ENCODE measurements around the gene NTRK2.

The NTRK2 gene

DNA sequence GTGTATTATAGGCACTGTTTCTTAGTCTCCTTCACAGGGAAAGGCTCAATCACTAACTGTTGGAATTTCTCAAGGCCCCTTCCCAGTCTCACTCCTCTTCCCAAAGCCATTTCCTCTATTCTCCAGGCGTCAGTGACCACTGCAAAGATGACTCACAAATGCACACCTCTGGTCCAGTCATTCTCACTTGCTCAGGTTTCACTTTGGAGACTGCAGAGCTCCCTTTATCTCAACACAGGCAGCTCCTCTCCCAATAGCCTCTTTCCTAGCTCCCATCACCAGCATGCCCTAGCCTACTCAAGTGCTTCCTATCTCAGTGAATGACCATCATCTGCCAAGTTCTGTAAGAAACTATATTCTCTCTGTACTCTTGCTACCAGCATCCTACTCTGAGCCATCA is 323.6 kb downstream of the NTRK2 start:
- DNase-seq: no peak

DNA sequence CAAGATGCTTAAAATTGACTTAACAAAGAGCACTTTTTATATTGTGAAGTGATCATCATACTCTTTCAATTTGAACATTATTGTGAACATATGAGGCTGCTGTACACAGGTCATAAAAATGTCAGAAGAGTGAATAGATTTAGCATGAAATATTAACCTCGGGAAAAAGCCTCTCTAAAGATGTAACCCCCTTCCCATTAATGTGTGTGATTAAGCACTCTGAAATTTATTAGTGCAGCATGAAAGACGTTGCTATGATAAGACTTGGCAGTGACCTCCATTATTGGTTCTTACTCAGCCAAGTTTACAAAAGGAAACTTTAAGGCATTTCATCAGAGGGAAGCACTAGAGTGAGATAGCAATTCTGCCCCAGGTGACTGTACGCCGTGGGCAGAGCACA is 326.5 kb downstream of the NTRK2 start:
- no peak for DNase-seq

DNA sequence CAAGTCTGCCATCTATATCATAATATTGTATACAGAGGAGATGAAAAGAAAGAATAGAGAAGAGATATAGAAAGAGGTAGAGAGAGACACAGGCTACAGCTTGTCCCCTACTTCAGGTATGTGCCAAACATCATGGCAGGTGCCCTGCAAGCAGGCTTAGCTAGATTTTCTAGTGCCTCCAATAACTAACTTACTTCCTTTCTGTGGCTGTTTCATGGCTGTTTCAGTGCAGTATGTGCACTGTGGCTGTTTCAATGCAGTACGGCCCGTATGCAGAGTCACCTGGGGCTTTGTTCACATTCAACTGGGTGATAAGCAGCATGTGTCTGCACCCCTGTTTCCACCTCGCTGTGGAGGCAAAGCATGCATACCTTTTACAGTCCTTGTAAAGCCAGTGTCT is 327.2 kb downstream of the NTRK2 start:
- DNase-seq: no peak

DNA sequence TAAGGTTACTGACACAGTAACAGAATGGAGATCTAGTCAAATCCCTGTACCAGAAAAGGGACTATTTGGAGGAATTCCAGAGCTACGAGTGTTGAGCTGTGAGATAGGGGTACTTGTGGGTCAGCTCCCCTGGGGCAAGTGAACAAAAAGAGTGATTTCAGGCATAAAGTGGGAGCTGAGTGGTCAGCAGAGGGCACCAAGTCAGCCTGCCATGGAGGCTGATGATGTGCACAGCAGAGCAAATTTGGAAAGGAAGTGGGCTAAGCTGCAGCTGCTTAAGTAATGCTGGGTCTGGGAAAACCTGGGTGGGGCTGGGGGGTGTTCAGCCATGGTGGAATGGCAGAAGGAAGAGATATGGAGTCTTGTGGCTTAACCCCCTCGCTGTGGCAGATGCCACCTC is 327.9 kb downstream of the NTRK2 start:
- DNase-seq: no peak

DNA sequence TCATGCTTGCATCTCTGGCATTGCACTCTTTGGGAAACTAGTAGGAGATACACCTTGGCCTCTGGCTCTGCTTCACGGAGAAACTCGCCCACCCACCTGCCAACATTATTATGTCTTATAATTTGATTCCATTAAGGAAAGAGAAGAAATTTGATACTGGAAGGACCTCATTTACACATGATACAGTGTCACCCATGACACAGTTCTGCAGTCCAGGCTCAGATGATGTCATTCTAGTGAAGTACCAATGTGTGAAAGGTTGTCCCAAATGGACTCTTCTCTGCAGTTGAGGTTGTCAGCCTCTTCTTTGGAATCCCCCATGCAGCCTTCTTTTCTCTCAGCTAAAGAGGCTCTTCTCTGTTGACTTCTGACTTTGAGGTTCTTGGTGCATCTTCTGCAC is 329.1 kb downstream of the NTRK2 start:
- DNase-seq: no peak

DNA sequence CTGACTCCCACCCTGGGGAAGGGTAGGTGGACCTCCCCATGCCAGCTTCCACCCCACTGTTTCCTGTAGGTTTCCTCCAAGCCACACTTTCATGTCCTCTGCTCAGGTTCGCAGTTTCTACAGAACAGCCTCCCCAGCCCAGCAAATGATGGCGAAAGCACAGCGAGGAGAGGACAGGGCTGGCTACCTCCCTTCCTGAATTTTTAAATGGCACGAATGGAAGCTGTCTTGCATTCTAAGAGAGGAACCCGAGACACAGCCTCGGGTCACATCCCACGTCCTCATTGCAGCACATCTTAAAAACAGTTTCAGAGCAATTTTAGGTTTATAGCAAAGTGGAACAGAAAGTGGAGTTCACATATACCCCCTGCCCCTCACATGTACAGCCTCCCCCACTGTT is 330.3 kb downstream of the NTRK2 start:
- no peak for DNase-seq

DNA sequence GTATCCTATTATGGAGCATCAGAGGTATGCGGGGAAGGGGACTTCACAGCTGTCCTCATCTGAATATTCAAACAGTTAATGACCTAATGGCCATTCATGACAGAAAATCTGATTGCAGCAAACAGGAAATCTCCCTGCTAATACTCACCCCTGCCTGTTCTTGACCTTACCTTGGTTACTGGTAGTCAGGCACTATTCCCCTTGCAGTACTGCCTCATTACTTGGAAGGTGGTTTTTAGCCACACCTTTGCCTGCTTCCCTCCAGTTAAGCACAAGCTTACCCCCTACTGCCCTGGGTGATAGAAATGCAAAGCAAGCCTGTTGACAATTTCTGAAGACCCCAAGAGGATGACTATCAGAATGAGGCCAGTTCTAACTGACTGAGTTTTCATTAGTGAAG is 332.4 kb downstream of the NTRK2 start:
- no peak for DNase-seq

DNA sequence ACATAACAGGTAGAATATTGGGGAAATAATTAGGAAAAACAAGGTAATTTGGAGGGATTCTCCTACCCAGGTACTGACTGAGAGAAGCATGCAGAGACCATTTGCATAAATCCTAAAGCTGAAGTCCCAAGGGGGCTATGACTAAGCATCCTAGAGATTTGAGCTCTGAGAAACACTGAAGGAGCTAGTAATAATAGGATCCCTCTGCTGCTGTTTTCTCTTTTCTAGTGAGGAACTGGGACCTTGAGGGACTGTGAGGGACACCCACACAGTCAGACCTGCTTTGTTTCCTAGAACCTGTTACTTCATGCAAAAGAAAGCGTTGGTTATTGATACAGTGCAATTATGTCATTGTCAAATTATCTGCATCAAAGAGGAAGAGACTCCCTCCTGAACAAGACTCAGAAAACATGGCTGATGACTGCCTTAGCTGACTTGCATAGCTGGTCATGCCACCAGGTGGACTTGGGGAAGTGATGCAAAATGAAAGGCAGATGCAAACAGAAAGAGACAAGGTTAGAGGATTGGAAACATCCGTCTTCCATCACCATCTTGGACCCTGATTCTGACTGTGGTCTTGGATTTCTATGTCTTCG is 335.4 kb downstream of the NTRK2 start:
- DNase-seq: no peak

DNA sequence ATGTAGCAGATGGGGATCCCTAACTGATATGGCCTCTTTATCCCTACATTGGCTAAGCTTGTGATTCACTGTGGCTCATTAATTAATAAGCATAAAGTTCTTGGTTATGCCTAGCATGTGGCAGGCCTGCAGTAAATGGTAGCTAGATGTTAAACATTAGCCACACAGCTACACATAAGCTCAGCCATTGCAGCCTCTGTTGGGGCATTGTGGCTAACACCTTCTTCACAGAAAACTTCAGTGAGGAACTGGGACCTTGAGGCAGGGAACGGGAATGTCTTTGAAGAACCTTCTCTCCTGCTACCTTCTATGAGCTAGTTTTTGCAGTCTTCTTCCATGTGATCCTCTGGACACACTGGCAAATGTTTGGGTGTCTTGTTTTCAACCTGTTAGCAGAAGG is 338.2 kb downstream of the NTRK2 start:
- DNase-seq: no peak

DNA sequence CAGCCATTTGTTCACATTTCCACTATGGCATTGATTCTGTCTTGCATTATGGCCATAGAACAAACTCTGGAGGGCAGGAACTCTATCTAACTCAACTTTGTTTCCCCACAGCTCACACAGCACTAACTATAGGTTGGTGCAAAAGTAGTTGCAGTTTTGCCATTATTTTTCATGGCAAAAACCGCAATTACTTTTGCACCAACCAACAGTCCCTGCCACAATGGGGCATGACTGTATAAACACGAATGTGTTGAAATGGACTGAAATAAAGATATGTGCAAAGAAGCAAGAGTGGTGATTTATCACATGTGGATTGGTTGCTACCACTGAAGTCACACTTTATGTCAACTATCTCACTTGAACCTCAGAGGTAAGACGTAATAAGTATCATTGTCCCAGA is 338.7 kb downstream of the NTRK2 start:
- DNase-seq: no peak

DNA sequence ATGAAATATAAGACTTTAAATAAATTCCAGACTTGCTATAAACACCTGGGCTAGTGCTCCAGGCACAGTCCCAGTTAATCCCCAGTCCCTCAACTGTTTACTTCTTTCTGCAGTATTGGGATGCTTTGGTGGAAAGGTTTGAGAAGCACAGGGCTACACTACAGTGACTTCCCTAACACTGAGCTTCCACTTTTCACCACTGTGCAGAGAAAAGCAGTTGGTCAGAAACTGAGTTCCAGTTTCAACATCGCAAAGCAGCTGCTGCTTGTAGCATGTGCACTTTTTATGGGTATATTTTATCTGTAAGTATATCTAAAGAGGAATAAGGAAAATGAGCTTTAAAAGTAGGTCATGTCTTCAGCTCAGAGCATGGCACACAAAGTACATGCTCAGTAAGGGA is 339.7 kb downstream of the NTRK2 start:
- no peak for DNase-seq

DNA sequence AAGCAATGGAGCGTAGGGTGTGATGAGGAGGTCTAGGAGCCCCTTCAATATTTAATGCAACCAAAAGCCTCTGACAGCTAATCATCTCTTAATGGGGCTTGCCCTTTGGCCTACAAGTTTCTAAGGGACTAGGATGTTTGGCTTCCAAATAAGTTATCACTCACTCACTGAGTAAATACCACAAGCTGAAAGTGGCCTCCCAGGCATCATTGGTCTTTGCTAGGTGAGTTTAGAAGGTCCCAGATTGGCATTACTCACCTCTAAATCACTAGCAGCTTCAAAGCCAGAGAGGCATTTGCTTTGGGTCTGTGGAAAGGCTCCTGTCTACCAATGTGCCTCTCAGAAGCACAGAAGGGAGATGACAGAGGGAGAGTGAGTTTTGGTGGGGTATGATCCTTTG is 344.2 kb downstream of the NTRK2 start:
- no peak for DNase-seq

DNA sequence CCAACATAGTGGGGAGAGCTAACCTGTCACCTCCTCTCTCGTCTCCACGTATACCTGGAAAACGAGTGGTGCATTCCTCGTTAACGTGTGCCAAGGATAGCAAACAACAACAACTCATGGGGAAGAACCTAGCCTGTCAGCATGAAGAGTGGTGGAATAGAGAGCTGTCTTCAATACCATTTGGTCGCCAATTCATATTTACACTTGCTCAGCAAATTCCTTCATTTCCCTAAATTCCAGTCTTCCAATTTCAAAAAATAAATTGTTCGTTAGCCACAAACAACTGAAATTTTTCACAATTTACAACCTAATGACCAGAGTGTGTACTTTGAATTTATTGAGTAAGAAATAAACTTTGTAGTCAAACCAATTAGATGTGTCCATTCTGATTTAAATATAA is 344.8 kb downstream of the NTRK2 start:
- DNase-seq: no peak

DNA sequence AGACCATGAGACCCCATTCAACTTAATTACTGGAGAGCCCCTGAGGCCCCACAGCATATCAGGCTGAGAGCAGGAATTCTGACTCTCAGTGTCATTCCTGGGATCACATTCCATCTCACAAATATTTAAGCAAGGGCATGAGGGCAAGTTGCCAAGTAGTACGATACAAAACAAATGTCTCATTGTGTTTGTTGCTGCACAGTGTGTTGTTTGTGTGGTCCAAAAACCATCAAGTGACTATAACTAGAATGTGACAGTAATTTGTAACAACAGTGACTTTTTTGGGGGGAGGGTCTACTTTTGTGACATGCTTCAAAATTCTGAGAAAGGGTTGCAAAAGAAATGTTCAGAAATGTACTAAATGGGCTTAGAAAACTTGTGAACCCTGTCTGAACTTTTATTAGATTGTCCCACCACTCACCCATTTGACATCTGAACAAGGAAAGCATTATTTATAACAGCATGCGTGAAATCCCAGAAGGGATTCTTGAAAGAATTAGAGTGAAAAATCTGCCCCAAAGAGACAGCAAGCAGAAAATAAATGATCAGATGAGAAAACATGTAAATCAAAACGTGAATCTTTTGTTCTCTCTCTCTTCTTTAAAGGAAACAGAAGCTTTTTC is 347.0 kb downstream of the NTRK2 start:
- no peak for DNase-seq

DNA sequence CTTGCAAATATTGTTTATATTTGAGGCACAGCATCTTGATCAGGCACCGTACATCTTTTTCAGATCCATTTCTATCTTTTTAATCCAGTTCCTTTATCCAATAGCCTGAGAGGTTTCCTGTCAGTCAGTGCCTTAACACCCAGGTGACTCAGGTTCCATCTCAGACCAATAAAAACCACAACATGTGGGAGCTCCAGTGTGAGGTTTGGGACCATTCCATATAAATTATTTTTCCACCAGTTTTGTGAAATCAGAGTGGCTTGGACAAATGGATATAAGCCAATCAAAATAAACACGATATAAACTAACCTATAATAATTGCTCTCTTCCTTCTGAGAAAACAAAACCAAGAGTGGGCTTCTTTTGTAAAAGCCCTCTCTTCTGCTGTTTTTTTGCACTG is 351.3 kb downstream of the NTRK2 start:
- no peak for DNase-seq

DNA sequence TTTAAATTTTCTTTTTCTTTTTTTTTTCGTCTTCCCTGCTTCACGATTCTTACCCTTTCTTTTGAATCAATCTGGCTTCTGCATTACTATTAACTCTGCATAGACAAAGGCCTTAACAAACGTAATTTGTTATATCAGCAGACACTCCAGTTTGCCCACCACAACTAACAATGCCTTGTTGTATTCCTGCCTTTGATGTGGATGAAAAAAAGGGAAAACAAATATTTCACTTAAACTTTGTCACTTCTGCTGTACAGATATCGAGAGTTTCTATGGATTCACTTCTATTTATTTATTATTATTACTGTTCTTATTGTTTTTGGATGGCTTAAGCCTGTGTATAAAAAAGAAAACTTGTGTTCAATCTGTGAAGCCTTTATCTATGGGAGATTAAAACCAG is 352.2 kb downstream of the NTRK2 start:
- DNase-seq: no peak

DNA sequence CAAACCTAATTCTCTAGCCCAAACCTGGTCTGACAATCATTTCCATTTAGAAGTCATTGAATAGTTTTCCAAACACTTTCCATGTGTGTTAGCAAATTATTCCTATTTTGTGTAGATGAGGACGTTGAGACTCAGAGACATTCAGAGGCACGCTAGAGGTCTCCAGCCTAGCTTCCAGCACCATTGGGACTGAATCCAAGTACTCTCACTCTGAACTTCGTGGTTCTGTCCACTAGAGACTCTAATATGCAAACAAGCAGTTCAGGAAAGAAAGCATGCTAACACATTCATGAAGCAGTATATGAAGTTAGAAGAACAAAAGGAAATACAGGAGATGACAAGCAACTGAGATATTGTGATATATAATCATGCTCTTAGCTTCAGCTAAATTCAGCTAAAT is 354.8 kb downstream of the NTRK2 start:
- no peak for DNase-seq

DNA sequence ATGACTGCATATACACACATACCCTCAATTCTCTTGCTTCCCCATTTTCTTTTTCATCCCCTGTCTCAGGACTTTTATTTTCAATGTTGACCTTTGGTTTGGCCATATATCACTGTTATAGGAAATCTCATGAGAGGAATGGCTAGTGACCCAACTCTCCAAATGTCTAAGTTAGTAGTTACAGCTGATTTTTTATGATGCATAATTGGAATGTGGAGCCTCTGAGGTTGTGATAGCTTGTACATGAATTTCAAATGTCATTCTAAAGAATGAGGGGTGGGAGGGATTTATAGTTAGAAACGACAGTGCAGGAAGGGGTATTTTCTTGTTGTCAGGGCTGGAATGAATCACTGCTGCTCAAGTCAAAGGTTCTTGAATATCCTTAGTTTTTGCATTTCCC is 356.1 kb downstream of the NTRK2 start:
- DNase-seq: no peak

DNA sequence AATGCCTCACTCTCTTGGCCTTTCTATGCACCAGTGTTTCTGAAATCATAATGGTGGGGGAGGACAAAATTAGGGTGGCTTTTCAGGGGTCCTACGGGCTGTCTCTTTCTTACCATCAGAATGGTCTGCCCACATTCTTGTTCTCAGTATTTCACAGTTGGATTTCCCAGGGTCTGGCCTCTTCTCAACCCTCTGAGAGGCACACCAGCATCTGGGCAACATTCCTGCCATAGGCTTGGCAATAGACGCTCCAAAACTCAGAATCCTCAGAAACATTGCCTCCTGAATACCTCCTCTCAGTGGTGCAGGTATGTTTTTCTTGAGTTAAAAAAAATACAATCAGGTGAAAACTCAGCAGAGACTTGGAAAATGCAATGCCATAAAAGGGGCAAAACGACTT is 358.3 kb downstream of the NTRK2 start:
- DNase-seq: no peak

DNA sequence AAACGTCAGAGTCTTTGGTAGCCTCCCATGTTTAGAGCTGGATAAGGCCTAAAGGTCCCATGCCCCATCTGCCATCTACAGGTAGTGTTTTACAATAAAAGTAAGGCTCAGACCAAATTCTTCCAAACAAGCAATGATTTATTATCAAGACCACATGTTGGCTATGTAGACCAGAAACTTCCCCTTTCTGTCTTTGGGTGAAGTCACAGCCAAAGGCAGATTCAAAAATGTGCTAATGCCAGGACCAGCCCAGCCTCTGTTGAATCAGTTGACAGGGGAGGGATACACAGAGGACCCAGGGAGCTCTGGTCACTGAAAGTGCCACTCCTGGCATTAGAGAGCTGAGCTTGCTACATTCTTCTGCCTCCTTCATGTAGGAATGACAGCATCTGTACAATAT is 360.8 kb downstream of the NTRK2 start:
- no peak for DNase-seq

DNA sequence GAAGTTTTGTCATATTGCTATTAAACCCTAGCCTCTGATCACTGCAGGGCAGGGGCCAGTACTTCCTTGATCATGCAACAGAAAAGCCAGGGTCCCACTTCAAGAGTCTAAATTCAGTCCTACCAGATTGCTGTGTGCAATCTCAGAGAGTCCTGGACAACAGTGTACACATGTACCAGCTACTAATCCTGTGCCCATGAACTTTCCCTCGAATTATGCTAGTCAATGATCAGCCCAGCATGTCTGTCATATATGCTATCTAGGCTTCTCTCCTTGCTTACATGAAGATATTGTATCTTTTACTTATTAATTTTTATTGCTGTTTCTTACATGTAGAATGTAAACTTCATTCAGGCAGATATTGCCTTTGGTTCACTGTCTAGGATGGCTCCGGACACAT is 367.0 kb downstream of the NTRK2 start:
- no peak for DNase-seq

DNA sequence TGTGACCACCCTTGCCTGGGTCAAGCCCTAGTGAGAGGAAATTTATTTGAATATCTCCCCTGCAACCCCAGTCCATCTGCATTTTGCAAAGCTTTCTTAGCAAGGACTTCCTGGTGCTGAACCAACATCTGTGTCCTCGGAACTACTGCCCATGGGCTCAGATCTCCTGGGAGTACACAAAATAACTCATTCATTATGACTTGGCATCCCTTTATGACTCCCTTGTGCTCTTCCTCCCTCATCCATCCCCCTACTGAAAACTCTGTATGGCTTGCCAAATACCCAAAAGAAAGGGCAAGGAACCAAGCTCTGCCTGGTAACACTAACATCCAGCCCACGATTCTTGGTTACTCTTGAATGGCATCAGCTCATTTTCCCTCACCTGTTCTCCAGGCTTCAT is 368.5 kb downstream of the NTRK2 start:
- DNase-seq: no peak

DNA sequence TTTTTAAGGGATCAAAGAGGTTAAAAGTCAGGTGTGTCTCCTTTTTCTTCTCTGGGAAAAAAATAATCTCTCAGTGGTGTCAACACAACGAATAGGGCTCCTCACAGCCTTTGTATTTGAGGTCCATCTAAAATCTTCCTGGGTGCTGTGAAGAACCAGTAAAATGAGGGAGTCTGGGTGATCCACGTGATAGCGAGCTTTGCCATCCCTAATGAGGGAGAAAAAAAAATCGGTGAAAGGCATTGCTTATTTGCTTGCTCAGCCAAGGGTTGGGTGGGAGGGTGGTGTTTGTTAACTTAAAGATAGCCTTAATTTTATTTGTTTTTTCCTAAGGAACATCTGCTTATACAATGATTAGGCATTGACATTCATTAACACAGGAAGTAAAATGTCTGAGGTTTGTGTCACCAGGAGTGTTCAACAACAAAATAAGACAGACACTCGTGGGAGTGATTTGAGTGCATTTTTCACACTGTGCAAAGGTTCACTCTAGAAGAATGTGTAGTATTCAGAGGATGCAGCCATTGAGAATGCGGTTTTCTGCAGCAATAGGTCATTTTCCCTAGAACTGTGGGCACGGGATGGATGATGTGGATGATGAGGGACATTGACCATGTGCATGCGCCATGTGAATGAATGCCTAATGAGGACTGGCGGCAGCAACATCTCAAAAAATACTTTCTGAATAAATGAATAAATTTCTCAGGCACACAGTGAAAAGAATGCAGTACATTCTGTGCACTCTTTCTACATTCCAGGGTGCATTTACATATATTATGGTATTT is 369.5 kb downstream of the NTRK2 start:
- DNase-seq: no peak

DNA sequence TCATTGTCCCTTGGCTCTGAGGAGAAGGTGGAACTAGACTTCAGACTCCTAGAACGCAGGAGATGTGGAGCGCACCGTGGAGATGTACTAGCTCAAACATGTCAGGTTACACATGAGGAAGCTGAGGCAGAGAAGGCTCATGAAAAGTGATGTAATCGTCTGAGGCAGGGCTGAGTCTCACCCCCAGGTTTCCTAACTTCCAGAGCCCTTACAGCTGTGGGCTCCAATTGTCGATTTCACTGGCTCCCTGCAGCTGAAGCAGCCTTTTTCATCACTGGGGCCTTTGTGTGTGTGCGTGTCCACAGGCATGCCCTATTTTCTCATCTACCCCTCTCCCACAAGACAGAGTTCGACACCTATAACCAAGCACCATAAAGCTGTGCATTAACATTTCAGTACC is 370.6 kb downstream of the NTRK2 start:
- DNase-seq: no peak

Measured in KG1 (cell line).